ENCODE measurements around the gene CD248. TPM values are rescaled to one million over a fixed set of nuclear protein-coding genes. Genes with fewer than 3 reads are reported as not detected.

Gene CD248
- total RNA-seq, 4 donors from 2014 or later, result 6.3 to 23.5 (median 12.3) TPM

DNA sequence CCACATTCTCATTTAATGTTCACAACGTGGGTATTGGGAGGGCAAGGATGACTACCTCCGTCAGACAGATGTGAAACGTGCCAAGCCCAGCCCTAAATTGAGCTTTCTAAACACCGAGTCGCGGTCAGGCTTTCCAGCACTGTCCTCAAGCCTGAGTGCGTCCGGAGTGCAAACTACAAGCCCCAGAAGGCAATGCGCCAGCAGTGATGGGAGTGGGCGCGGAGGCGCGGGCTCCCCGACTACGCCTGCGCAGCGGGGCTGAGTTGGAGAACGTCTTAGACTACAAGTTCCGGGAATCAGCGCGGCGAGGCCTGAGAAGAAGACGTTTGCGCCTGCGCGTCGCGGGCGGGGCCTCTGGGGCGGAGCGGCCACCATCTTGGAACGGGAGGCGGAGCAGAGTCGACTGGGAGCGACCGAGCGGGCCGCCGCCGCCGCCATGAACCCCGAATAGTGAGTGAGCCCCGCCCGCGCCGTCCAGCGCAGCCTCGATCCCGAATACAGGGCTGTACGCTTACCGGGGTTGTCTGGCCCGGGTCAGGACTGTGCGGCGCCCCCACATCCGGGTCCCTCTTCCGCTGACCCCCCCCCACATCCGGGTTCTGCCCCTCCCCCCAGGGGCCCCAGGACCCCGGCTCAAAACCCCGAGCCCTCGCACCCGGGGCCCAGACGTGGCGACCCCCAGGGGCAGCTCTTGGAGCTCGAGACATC lies 48.4 kb downstream of the CD248 start, which contains the start of gene RAB1B:
Gene RAB1B (plus strand): TSS at position 396 of the 708 bp plus-strand sequence. CDS start 41 bp downstream, at position 437.
- H3K4me3 ChIP-seq (ENCODE audit: low read depth, poor library complexity, severe bottlenecking), result peak within 1 kb of the TSS; percentile 76
- WGBS, 2 donors, result 0% methylated on average over 13 to 40 of the region's 64 CpGs
- peak; percentile 100 for DNase-seq (ENCODE audit: low spot score in 2 of 2)
- intact Hi-C loops (cut with DNase I; ENCODE audit: low total_unique reads), result no loop called here
- TF ChIP-seq CTCF (IDR thresholded peaks at IDR 0.05) (no peak), POLR2A (IDR thresholded peaks at IDR 0.05) (no peak)

DNA sequence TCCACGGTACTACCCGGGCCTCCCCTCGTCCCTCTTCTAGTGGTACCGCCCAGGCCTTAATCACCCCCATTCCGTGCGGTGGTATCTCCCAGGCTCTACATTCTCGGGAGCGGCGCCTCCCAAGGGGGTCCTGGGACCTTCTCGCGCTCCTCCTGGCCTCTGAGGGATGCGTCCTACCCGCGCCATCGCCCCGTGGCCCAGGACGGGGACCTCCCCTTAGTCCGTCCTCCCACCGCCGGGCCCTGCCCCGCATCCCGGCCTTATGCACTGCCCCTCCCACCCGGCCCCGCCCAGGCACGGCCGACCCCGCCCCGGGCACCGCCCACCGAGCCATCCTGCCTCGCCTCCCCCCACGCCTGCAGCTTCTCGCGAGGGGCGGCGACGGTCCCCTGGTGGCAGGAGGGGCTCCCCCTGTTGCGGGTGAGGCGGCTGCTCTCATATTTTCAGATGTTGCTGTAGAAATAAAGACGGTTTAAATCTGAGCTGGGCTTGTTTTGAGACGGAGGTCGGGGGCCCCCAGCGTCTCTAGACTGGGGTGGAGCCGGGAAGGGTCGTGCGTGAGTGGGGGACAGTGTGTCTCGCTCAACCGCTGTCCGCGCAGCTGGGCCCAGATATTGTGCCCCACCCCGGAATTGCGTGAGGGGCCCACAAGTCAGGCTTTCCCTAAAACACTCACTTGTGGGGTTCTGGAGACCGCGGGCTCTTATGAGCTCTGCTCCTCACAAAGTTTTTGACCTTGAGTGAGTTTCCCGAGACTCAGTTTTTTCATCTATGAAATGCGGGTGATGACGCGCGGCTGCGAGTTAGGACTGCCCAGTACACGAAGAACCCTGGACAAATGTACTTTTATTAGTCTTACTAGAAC lies 49.2 kb downstream of the CD248 start:
- 0 to 2% methylated on average over 35 to 60 of the region's 61 CpGs for WGBS, 2 donors
- H3K4me3 ChIP-seq (ENCODE audit: low read depth, poor library complexity, severe bottlenecking), result peak overlapping the region; percentile 20
- peak; percentile 85 to 98 for DNase-seq (ENCODE audit: low spot score in 2 of 2)
- TF ChIP-seq POLR2A (IDR thresholded peaks at IDR 0.05), result peak in 1 of 2 donors; percentile 30
- no peak for TF ChIP-seq CTCF (IDR thresholded peaks at IDR 0.05)
- intact Hi-C loops (cut with DNase I; ENCODE audit: low total_unique reads), result no loop called here

DNA sequence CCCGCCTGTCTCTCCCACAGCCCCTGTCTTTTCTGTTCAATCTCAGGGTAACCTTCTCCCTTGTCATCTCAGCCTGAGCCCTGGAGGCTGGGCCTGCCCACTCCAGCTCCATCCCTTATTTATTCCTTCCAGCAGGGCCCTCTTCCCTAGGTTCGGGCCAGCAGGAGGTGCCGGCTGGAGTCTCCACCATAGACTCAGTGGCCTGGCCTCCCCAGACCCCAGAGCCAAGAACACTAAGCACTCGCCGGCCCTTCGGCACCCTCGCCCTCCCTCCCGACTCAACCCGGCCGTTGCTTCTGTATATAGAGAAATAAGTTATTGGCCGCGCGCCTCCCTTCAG lies 49.8 kb downstream of the CD248 start:
- peak overlapping the region; percentile 20 for H3K4me3 ChIP-seq (ENCODE audit: low read depth, poor library complexity, severe bottlenecking)
- TF ChIP-seq CTCF (IDR thresholded peaks at IDR 0.05) (no peak), POLR2A (IDR thresholded peaks at IDR 0.05) (no peak)
- no peak for DNase-seq (ENCODE audit: low spot score in 2 of 2)
- intact Hi-C loops (cut with DNase I; ENCODE audit: low total_unique reads), result no loop called here
- WGBS, 2 donors, result 14 to 23% methylated on average over 11 to 13 of the region's 13 CpGs

DNA sequence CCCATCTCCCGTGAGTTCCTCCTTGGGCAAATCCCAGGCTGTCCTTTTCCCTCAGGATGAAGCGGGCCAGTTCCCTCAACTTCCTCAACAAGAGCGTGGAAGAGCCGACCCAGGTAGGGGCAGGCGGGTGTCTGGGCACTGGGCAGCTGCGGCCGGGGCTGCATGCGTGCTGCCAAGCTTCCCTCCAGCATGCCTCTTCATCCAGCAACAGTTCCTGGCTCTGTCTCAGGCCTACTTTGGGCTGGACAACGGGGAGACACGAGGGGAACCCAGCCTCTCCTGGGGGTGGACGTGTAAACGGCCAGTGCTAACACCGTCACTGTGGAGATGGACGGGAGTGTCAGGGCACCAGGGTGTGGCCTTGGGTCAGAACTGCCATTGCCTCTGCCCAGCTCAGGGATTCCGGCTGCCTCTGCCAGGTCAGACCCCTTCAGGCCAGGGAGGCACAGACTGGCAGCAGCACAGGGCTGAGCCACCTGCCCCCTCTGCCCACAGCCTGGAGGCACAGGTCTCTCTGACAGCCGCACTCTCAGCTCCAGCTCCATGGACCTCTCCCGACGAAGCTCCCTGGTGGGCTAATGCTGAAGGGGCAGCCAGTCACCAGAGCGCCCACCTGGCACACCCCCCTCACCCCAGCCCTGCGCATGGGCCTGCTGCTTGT lies 50.3 kb downstream of the CD248 start:
- no peak overlapping the region for H3K4me3 ChIP-seq (ENCODE audit: low read depth, poor library complexity, severe bottlenecking)
- DNase-seq (ENCODE audit: low spot score in 2 of 2), result no peak
- 77% methylated on average over 16 to 19 of the region's 20 CpGs for WGBS, 2 donors
- intact Hi-C loops (cut with DNase I; ENCODE audit: low total_unique reads), result no loop called here
- no peak for TF ChIP-seq CTCF (IDR thresholded peaks at IDR 0.05)
- no peak for TF ChIP-seq POLR2A (IDR thresholded peaks at IDR 0.05)

- 89% methylated on average over 23 to 26 of the region's 26 CpGs for WGBS, 2 donors
Observed at GRCh38 chr11:66265531-66266377, 51.1 kb downstream of the CD248 start.

More at GRCh38 chr11:66265531-66266377, 51.1 kb downstream of the CD248 start:
- intact Hi-C loops (cut with DNase I; ENCODE audit: low total_unique reads), result no loop called here
- TF ChIP-seq POLR2A (IDR thresholded peaks at IDR 0.05), result no peak
- no peak for TF ChIP-seq CTCF (IDR thresholded peaks at IDR 0.05)
- no peak for DNase-seq (ENCODE audit: low spot score in 2 of 2)
- no peak overlapping the region for H3K4me3 ChIP-seq (ENCODE audit: low read depth, poor library complexity, severe bottlenecking)
